Activated CD8-positive, alpha-beta memory T cell treated with anti-CD3 and anti-CD28 coated beads, Interleukin-2, amount 10 ng/mL, durations not matched to agents 7 days and 5 days (primary cell): Measurements from ENCODE around the gene EP400. TPM values are rescaled to one million over a fixed set of nuclear protein-coding genes. Genes with fewer than 3 reads are reported as not detected.
"Not testable (repeated sequence)": the region's sequence is repeated elsewhere in the genome, so short reads cannot be mapped to it uniquely, and the experiment has no call there.

Experiments used
- ATAC-seq: fragments of 150-1000 bp; cut with Tn5 transposase; one replicate; pipeline ENCODE4 v1.10.0; 2021; ENCODE audit warnings: moderate library complexity
- CTCF ChIA-PET: fragments of 350-600 bp; sonication (Branson Sonifier 250); formaldehyde crosslinking; loops from one replicate; lab custom pipeline; 2021; ENCODE audit warnings: antibody characterized with exemption; lab: Charles Lee
- DNase-seq: peaks from one replicate; pipeline ENCODE4 v3.0.0-alpha.2; 2020
- H3K27ac Mint-ChIP-seq: one replicate; pipeline ENCODE4 v1.8.0; 2021; ENCODE audit warnings: mild to moderate bottlenecking, mixed read lengths
- H3K27me3 Mint-ChIP-seq: one replicate; pipeline ENCODE4 v1.8.0; 2021; ENCODE audit warnings: mixed read lengths
- H3K36me3 Mint-ChIP-seq: one replicate; pipeline ENCODE4 v1.8.0; 2021; ENCODE audit warnings: mild to moderate bottlenecking, mixed read lengths
- H3K4me1 Mint-ChIP-seq: one replicate; pipeline ENCODE4 v1.8.0; 2021; ENCODE audit warnings: mixed read lengths
- H3K4me3 Mint-ChIP-seq: one replicate; pipeline ENCODE4 v1.8.0; 2021; ENCODE audit warnings: mild to moderate bottlenecking, moderate library complexity, mixed read lengths
- H3K9me3 Mint-ChIP-seq: one replicate; pipeline ENCODE4 v1.8.0; 2022; ENCODE audit warnings: low read depth, mixed read lengths
- total RNA-seq, 2 experiments: library from RNA; stranded (reverse); gene quantifications; one replicate each; pipeline ENCODE4 v1.2.3, GENCODE V29; 2021

The EP400 gene
- total RNA-seq, 2 experiments from 2014 or later = 54.1 to 68.0 TPM

DNA sequence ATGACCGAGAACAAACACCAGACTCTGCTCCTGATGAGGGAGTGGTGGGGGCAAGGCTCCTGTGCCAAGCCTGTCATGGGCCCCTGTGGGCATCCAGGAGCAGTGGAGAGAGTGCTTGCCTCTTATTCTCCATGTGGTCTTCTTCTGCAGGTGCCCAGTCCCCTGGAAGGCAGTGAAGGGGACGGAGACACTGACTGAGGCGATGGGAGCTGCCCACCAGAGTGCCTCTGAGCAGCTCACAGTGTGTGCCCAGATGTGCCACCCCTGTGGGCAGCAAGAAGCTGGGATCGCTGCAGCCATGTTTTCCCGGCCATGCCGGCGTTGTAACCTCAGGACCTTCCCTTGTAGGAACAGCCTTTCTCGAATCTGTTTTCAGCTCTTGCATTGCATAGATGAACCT lies 6.4 kb upstream of the EP400 start:
- DNase-seq (no peak), ATAC-seq (no peak)
- Mint-ChIP-seq H3K27me3 (no peaks in the 10 kb centered on the region), H3K27ac (no peak overlapping the region), H3K36me3 (peaks cover 36% of the 10 kb centered on the region), H3K4me1 (peaks cover 15% of the 10 kb centered on the region), H3K9me3 (no peaks in the 10 kb centered on the region), H3K4me3 (no peak overlapping the region)
- CTCF ChIA-PET = no interaction called here

DNA sequence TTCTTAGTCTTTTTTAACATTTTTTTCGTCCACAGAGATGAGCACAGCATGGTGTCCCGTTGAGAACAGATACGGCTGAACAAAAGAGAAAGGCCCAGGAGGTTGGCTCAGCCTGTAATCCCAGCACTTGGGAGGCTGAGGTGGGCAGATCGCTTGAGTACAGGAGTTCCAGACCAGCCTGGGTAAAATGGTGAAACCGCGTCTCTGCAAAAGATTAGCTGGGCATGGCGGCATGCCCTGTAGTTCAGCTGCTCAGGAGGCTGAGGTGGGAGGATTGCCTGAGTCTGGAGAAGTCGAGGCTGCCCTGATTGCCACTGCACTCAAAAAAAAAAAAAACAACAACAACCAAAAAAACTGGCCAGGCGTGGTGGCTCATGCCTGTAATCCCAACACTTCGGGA lies 5.9 kb upstream of the EP400 start:
- DNase-seq (no peak), ATAC-seq (no peak)
- Mint-ChIP-seq H3K9me3 (no peaks in the 10 kb centered on the region), H3K4me3 (no peak overlapping the region), H3K4me1 (peaks cover 20% of the 10 kb centered on the region), H3K27ac (no peak overlapping the region), H3K27me3 (no peaks in the 10 kb centered on the region), H3K36me3 (peaks cover 35% of the 10 kb centered on the region)
- CTCF ChIA-PET = no interaction called here

DNA sequence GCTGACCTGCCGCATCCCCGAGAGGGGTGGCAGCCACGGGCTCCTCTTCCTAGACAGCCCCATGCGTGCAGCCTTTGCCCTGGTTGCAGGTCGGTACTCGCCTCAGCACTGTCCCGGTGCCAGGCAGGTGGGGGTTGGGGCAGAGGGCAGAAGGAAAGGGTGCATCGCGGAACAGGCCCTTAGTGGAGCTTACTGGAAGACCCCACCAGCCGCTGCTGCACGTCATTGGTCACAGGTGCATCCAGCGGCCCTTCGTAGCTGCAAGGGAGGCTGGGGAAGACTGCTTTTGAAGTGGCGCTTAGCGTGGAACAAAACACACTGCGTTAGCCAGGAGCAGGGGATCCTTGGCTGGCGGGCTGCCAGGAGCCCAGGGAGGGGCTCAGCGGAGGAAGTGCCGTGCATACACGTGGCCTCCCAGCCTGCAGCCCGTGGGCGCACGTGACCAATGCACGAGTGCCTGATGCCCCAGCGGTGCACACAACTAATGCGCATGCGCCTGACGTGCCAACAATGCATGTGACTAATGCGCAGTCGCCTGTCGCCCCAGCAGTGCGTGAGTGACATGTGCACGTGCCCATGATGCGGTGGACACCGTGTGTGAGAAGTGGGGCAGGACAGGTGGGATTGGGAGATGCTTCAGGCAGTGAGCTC lies 5.0 kb upstream of the EP400 start:
- ATAC-seq = no peak
- no peak overlapping the region for H3K27ac Mint-ChIP-seq
- H3K9me3 Mint-ChIP-seq = no peaks in the 10 kb centered on the region
- DNase-seq = no peak
- H3K27me3 Mint-ChIP-seq = no peaks in the 10 kb centered on the region
- no peak overlapping the region for H3K4me3 Mint-ChIP-seq
- H3K4me1 Mint-ChIP-seq = peaks cover 26% of the 10 kb centered on the region
- CTCF ChIA-PET = no interaction called here
- peaks cover 28% of the 10 kb centered on the region for H3K36me3 Mint-ChIP-seq

DNA sequence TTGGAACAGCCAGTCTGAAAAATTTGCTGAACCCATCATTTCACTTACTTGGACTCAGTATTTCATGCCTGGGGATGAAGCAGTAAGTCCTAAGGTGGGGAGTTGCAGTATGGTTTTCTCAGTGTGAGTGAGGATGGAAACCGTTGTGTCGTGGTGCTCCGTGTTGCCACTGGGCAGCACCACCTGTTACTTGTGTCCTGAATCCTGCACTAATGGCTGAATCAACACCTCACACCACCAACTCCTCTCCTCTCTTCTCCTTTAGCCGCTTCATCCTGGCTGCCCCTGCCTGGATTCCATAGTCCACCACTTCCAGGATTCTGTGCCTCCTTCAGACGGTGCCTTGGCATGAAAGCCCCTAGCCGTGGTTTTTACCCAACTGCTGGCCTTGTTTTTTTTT lies 3.0 kb upstream of the EP400 start:
- Mint-ChIP-seq H3K36me3 (peaks cover 16% of the 10 kb centered on the region), H3K4me1 (peaks cover 32% of the 10 kb centered on the region), H3K27me3 (no peaks in the 10 kb centered on the region), H3K9me3 (no peaks in the 10 kb centered on the region), H3K4me3 (no peak overlapping the region), H3K27ac (no peak overlapping the region)
- CTCF ChIA-PET = no interaction called here
- no peak for DNase-seq
- no peak for ATAC-seq

DNA sequence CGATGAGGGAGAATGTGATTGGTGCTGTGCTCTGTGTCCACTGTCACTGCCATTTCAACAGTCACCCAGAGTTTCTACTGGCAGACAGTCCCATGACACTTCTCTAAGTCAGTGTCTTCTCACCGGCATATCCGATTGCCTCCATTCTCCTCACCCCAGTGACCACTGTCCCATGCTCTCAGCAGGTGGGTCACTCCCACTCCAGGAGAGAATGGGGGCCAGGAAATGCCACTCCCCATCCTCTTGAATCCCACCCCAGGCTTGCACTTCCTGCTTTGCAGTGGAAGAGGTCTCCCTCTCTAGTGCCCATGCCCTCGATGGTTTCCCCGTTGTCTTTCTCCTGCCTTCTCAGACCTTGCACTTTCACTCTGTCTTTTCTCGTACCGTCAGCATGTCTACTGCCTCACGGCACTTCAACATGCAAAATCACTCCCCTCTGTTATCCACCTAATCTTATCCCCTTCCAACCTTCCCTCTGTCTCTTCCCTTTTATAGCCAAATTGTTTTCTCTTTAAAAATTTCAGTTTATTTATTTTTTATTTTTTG lies 2.2 kb upstream of the EP400 start:
- H3K4me3 Mint-ChIP-seq = no peak overlapping the region
- peak overlapping the region; percentile 74 for H3K27ac Mint-ChIP-seq
- no peaks in the 10 kb centered on the region for H3K27me3 Mint-ChIP-seq
- peaks cover 15% of the 10 kb centered on the region for H3K36me3 Mint-ChIP-seq
- no peak for DNase-seq
- no peaks in the 10 kb centered on the region for H3K9me3 Mint-ChIP-seq
- no peak for ATAC-seq
- H3K4me1 Mint-ChIP-seq = peaks cover 35% of the 10 kb centered on the region
- CTCF ChIA-PET = no interaction called here

DNA sequence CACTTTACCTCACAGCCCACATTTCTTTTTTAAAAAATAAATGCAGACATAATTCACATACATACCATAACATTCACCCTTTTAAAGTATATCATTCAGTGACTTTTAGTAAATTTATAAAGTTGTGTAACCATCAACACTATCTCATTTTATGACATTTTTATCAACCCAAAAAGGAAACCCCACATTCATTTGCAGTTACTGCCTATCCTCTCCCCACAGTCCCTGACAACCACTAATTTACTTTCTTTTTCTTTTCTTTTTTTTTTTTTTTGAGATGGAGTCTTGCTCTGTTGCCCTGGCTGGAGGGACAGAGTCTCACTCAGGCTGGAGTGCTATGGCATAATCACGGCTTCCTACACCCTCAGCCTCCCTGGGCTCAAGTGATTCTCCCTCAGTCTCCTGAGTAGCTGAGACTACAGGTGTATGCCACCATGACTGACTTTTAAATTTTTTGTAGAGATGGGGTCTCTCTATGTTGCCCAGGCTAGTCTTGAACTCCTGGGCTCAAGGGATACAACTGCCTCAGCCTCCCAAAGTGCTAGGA lies 1.5 kb upstream of the EP400 start:
- Mint-ChIP-seq H3K4me3 (peak overlapping the region; percentile 7), H3K36me3 (peaks cover 18% of the 10 kb centered on the region), H3K4me1 (peaks cover 40% of the 10 kb centered on the region), H3K27me3 (no peaks in the 10 kb centered on the region), H3K9me3 (no peaks in the 10 kb centered on the region), H3K27ac (peak overlapping the region; percentile 74)
- DNase-seq (no peak), ATAC-seq (no peak)
- CTCF ChIA-PET = interaction anchor here (2.3 kb wide), 1 partner anchor 18 kb away, joined by 7 read pairs; the partner anchor contains the start of gene PUS1

DNA sequence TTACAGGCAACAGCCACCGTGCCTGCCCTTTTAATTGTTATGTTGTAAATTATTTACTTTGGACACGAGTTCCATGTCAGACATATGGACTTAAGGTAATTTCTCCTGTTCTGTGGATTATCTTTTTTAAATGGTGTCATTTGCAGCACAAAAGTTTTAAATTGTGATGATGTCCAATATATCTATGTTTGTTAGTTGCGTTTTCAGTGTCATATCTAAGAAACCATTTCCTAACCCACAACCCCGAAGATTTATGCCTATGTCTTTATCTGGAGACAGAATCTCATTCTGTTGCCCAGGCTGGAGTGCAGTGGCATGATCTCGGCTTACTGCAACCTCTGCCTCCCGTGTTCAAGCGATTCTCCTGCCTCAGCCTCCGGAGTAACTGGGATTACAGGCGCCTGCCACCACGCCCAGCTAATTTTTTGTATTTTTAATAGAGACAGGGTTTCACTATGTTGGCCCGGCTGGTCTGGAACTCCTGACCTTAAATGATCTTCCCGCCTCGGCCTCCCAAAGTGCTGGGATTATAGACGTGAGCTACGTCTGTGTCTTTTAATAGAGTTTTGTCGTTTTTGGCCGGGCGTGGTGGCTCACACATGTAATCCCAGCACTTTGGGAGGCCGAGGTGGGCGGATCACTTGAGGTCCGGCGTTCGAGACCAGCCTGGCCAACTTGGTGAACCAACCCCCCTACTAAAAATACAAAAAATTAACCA lies 870 bp upstream of the EP400 start:
- H3K27me3 Mint-ChIP-seq, H3K9me3 Mint-ChIP-seq, ATAC-seq: not testable (repeated sequence)
- H3K4me1 Mint-ChIP-seq = peaks cover 40% of the 10 kb centered on the region
- CTCF ChIA-PET = interaction anchor here (1.0 to 2.3 kb wide), 2 partner anchors 19 to 112 kb away, joined by 4 to 7 read pairs; partner anchors contain the start of gene PUS1
- peak; percentile 42 for DNase-seq
- peaks cover 12% of the 10 kb centered on the region for H3K36me3 Mint-ChIP-seq
- H3K4me3 Mint-ChIP-seq = peak overlapping the region; percentile 74
- H3K27ac Mint-ChIP-seq = peak overlapping the region; percentile 74

DNA sequence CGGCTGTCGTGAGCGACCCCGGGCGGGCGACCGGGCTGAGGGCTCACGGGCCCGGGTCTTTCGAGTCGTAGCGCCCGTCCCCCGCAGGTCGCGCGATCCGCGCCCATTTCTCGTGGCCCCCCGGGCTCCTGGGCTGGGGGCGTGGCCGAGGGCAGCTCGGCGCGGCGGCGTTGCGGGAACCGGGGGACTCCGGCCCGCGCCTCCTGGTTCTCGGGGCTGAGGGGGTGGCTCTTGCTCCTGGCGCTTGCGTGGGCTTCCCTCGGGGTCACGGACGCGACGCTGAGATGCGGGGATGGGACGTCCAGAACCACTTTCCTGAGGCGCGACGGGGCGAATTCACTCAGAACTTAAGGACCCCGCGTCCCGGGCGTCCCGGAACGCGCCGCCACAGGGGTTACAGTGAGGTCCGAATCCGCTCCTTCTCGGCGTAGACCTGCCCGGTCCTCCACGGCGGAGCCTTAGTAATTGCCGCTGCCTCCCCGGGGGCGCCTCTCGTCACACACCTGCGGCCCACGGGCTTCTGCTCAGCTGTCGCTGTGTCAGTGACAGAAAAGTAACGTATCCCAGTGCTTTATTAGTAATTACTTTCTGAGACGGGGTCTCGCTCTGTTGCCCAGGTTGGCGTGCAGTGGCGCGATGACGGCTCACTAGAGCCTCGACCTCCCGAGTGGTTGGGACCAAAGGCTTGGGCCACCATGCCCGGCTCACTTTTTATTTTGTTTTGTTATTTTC lies 606 bp downstream of the EP400 start:
- H3K36me3 Mint-ChIP-seq = peaks cover 5% of the 10 kb centered on the region
- no peaks in the 10 kb centered on the region for H3K27me3 Mint-ChIP-seq
- H3K9me3 Mint-ChIP-seq = no peaks in the 10 kb centered on the region
- DNase-seq (peak; percentile 60), ATAC-seq (peak; percentile 28)
- peak overlapping the region; percentile 93 for H3K27ac Mint-ChIP-seq
- peak overlapping the region; percentile 87 for H3K4me3 Mint-ChIP-seq
- CTCF ChIA-PET = interaction anchor here (1.0 to 2.3 kb wide), 2 partner anchors 21 to 114 kb away, joined by 4 to 7 read pairs; partner anchors contain the start of gene PUS1
- H3K4me1 Mint-ChIP-seq = peaks cover 40% of the 10 kb centered on the region

DNA sequence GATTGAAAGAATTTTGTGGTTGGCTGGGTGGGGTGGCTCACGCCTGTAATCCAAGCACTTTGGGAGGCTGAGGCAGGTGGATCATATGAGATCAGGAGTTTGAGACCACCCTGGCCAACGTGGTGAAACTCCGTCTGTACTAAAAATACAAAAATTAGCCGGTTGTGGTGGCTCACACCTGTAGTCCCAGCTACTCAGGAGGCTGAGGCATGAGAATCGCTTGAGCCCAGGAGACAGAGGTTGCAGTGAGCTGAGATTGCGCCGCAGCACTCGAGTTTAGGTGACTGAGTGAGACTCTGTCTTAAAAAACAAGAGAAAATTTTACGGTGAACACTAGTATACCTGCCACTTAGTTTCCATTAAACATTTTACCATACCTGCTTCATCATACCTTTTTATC lies 4.1 kb downstream of the EP400 start:
- H3K27me3 Mint-ChIP-seq, CTCF ChIA-PET, H3K4me3 Mint-ChIP-seq, ATAC-seq, H3K36me3 Mint-ChIP-seq, H3K9me3 Mint-ChIP-seq, H3K27ac Mint-ChIP-seq: not testable (repeated sequence)
- DNase-seq = peak; percentile 22
- peaks cover 37% of the 10 kb centered on the region for H3K4me1 Mint-ChIP-seq

DNA sequence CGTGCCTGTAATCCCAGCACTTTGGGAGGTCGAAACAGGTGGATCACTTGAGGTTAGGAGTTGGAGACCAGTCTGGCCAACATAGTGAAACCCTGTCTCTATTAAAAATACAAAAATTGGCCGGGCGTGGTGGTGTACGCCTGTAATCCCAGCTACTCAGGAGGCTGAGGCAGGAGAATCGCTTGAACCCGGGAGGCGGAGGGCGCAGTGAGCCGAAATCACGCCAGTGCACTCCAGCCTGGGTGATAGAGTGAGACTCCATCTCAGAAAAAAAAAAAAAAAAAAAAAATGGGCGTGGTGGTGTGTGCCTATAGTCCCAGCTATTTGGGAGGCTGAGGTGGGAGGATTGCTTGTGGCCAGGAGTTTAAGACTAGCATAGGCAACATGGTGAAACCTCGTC lies 4.7 kb downstream of the EP400 start:
- H3K4me1 Mint-ChIP-seq = peaks cover 37% of the 10 kb centered on the region
- CTCF ChIA-PET, H3K27ac Mint-ChIP-seq: not testable (repeated sequence)

DNA sequence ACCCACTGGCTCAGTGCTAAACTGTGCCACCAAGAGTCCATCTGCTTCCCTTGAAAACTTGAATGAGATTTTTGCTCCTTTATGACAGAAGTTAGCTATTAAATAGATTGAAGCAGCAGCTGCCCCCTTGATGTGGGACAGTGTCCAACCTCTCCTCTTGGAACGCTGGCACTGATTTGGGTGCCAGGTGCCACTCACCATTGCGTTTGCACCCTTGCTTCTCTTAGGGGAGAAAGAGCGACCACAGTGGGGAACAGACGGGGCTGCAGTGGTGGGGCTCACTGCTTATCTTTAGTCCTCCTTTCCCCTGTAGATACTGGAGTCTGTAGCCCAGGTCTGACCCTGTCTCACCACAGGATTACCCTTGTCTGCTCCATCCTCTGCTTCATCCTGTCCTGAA lies 9.4 kb downstream of the EP400 start:
- DNase-seq (no peak), ATAC-seq (no peak)
- H3K4me1 Mint-ChIP-seq = peaks cover 43% of the 10 kb centered on the region
- H3K27me3 Mint-ChIP-seq = no peaks in the 10 kb centered on the region
- CTCF ChIA-PET = no interaction called here
- no peak overlapping the region for H3K27ac Mint-ChIP-seq
- H3K4me3 Mint-ChIP-seq = no peak overlapping the region
- peaks cover 10% of the 10 kb centered on the region for H3K36me3 Mint-ChIP-seq
- no peaks in the 10 kb centered on the region for H3K9me3 Mint-ChIP-seq

More for the DNA sequence above, 4.7 kb downstream of the EP400 start:
- DNase-seq = peak; percentile 16
- not testable (repeated sequence) for ATAC-seq, H3K4me3 Mint-ChIP-seq, H3K9me3 Mint-ChIP-seq, H3K27me3 Mint-ChIP-seq, H3K36me3 Mint-ChIP-seq

DNA sequence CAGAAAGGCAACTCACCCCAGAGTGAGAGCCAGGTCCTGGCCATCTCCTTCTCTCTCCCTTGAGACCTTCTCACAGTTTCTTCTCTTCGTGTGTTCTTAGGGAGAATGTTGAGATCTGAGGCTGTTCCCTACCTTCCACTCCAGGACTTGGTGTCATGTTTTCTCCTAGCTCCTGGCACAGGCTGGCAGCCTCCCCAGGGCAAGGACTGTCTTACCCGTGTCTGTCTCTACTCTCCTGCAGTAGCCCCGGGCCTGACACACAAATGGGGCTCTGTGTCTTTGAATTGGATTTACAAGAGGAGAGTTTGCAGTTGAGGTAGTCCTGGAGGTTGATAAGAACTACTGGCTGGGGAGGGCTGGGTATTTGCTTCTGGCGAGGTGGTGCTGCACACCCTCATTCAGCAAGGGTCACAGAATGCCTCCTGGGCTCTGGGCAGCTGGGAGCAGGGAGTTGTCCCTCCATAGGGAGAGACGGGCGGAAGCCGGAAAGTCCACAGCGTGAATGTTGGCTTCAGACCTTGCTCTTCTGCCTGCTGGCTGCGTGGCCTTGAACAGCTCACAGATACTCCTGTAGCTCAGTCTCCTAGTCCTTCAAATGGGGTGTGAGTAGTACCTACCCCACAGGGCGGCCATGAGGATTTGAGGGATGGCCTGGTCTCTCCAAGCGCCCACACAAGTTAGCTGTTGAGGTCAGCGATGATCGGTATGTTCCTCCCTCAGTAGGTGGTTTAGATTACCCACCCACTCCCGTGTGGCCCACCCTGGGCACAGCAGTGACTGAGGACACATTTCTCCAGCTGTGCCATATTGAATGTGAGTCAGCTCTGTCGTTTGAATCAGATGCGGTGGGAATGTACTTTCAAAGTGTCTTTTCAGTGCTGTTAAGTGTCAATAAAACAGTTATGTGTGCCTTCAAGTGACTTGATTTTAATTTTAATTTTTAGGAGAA lies 10.2 kb downstream of the EP400 start:
- H3K27me3 Mint-ChIP-seq = no peaks in the 10 kb centered on the region
- no peak for DNase-seq
- CTCF ChIA-PET = no interaction called here
- H3K36me3 Mint-ChIP-seq = peaks cover 13% of the 10 kb centered on the region
- peaks cover 47% of the 10 kb centered on the region for H3K4me1 Mint-ChIP-seq
- ATAC-seq = no peak
- no peak overlapping the region for H3K27ac Mint-ChIP-seq
- no peaks in the 10 kb centered on the region for H3K9me3 Mint-ChIP-seq
- no peak overlapping the region for H3K4me3 Mint-ChIP-seq
